GM23338 (cell line): Measurements from ENCODE around the gene SHMT1. TPM values are rescaled to one million over a fixed set of nuclear protein-coding genes. Genes with fewer than 3 reads are reported as not detected.

Source experiments
- ATAC-seq: fragments of 200-7000 bp; cut with Tn5 transposase; 3 replicates; pipeline ENCODE4 v1.9.1; 2020
- DNase-seq: peaks from one replicate; pipeline ENCODE4 v3.0.0-alpha.2; 2015; ENCODE audit warnings: low spot score
- H2AFZ ChIP-seq: fragments of 200-600 bp; sonication (generic); 2 replicates; pipeline ENCODE4 v1.8.0; 2016; ENCODE audit warnings: antibody characterized with exemption, mild to moderate bottlenecking, moderate library complexity
- H3F3A ChIP-seq: fragments of 200-600 bp; sonication (generic); replicated peaks from 2 replicates; pipeline ENCODE4 v1.8.0; 2017; ENCODE audit warnings: antibody characterized with exemption, mixed run types, low read depth
- H3K27ac ChIP-seq: fragments of 200-600 bp; sonication (generic); 2 replicates; pipeline ENCODE4 v1.6.1; 2016; ENCODE audit warnings: low read depth
- H3K27me3 ChIP-seq: fragments of 200-600 bp; sonication (generic); 2 replicates; pipeline ENCODE4 v1.8.0; 2016; ENCODE audit warnings: mild to moderate bottlenecking, mixed run types, moderate library complexity; ENCODE audit not compliant: insufficient read depth
- H3K36me3 ChIP-seq: fragments of 200-600 bp; sonication (generic); 2 replicates; pipeline ENCODE4 v1.8.0; 2016; ENCODE audit warnings: mild to moderate bottlenecking; ENCODE audit not compliant: insufficient read depth
- H3K4me1 ChIP-seq: fragments of 200-600 bp; sonication (generic); 2 replicates; pipeline ENCODE4 v1.8.0; 2016; ENCODE audit warnings: mild to moderate bottlenecking, moderate library complexity; ENCODE audit not compliant: insufficient read depth
- H3K4me2 ChIP-seq: fragments of 200-600 bp; sonication (generic); 2 replicates; pipeline ENCODE4 v1.7.1; 2017; ENCODE audit warnings: mixed run types
- H3K4me3 ChIP-seq: fragments of 200-600 bp; sonication (generic); 2 replicates; pipeline ENCODE4 v1.6.1; 2016; ENCODE audit warnings: mixed run types
- H3K79me2 ChIP-seq: fragments of 200-600 bp; sonication (generic); replicated peaks from 2 replicates; pipeline ENCODE4 v1.8.0; 2017; ENCODE audit warnings: mild to moderate bottlenecking; ENCODE audit not compliant: insufficient read depth
- H3K9me2 ChIP-seq: fragments of 200-600 bp; sonication (generic); 2 replicates; pipeline ENCODE4 v1.8.0; 2017; ENCODE audit not compliant: insufficient read depth
- H4K20me1 ChIP-seq: fragments of 200-600 bp; sonication (generic); replicated peaks from 2 replicates; pipeline ENCODE4 v1.8.0; 2017; ENCODE audit warnings: mild to moderate bottlenecking; ENCODE audit not compliant: insufficient read depth
- H3K27ac Mint-ChIP-seq: 2 replicates; pipeline ENCODE4 v1.8.0; 2020; ENCODE audit warnings: inconsistent platforms, mild to moderate bottlenecking, moderate library complexity, mixed read lengths
- H3K27me3 Mint-ChIP-seq: 3 replicates; pipeline ENCODE4 v1.8.0; 2022; ENCODE audit warnings: low read depth, mild to moderate bottlenecking, moderate library complexity, mixed read lengths, inconsistent platforms; ENCODE audit not compliant: insufficient read depth, poor library complexity
- H3K36me3 Mint-ChIP-seq: 3 replicates; pipeline ENCODE4 v1.8.0; 2021; ENCODE audit warnings: low read depth, mild to moderate bottlenecking, inconsistent platforms, moderate library complexity, mixed read lengths
- H3K4me1 Mint-ChIP-seq: 3 replicates; pipeline ENCODE4 v1.8.0; 2020; ENCODE audit warnings: mild to moderate bottlenecking, inconsistent platforms, mixed read lengths
- H3K4me3 Mint-ChIP-seq: 3 replicates; pipeline ENCODE4 v1.8.0; 2021; ENCODE audit warnings: moderate library complexity, mild to moderate bottlenecking, inconsistent platforms, mixed read lengths
- H3K9me3 Mint-ChIP-seq: 3 replicates; pipeline ENCODE4 v1.8.0; 2020; ENCODE audit warnings: moderate library complexity, mild to moderate bottlenecking, inconsistent platforms, mixed read lengths
- CREB1 ChIP-seq: fragments of 250-450 bp; sonication (Bioruptor Pico); IDR thresholded peaks from 2 replicates; pipeline ENCODE4 v1.5.0; 2020; ENCODE audit warnings: low read depth, mild to moderate bottlenecking, moderate library complexity
- CTCF ChIP-seq, 2 experiments: fragments of 200-600 bp in 1 of 2; sonication (generic) in 1 of 2; conservative IDR thresholded peaks; 2 replicates each; pipeline versions ENCODE4 v1.5.1 to v1.6.1; 2016 to 2017; ENCODE audit warnings: antibody characterized with exemption in 2 of 2, low read depth in 2 of 2, mild to moderate bottlenecking in 2 of 2, moderate library complexity in 1 of 2
- ETS1 ChIP-seq: IDR thresholded peaks from 2 replicates; pipeline ENCODE4 v1.6.1; 2016; ENCODE audit warnings: antibody characterized with exemption
- EZH2 ChIP-seq: fragments of 200-600 bp; sonication (generic); IDR thresholded peaks from one replicate; pipeline ENCODE4 v1.8.0; 2017; ENCODE audit warnings: antibody characterized with exemption, mild to moderate bottlenecking, low read depth; ENCODE audit not compliant: unreplicated experiment
- EZH2phosphoT487 ChIP-seq: fragments of 200-600 bp; sonication (generic); IDR thresholded peaks from one replicate; pipeline ENCODE4 v1.8.1; 2018; ENCODE audit warnings: antibody characterized with exemption; ENCODE audit not compliant: unreplicated experiment
- JUNB ChIP-seq: IDR thresholded peaks from one replicate; pipeline ENCODE4 v1.6.1; 2016; ENCODE audit warnings: antibody characterized with exemption; ENCODE audit not compliant: unreplicated experiment
- NANOG ChIP-seq: IDR thresholded peaks from 2 replicates; pipeline ENCODE4 v1.6.1; 2016; ENCODE audit warnings: antibody characterized with exemption, borderline replicate concordance
- POLR2AphosphoS5 ChIP-seq: IDR thresholded peaks from 2 replicates; pipeline ENCODE4 v1.6.1; 2016; ENCODE audit warnings: antibody characterized with exemption, low read depth
- STAT1 ChIP-seq: IDR thresholded peaks from one replicate; pipeline ENCODE4 v1.6.1; 2016; ENCODE audit warnings: antibody characterized with exemption; ENCODE audit not compliant: unreplicated experiment
- ZNF114 ChIP-seq: fragments of 250-450 bp; sonication (Bioruptor Pico); IDR thresholded peaks from 2 replicates; pipeline ENCODE4 v1.5.0; 2020; ENCODE audit warnings: mild to moderate bottlenecking, moderate library complexity
- ZNF331 ChIP-seq: fragments of 250-450 bp; sonication (Bioruptor Pico); IDR thresholded peaks from 2 replicates; pipeline ENCODE4 v1.5.0; 2020; ENCODE audit warnings: low read depth, mild to moderate bottlenecking, moderate library complexity
- ZNF462 ChIP-seq: fragments of 250-450 bp; sonication (Bioruptor Pico); IDR thresholded peaks from 2 replicates; pipeline ENCODE4 v1.5.0; 2020; ENCODE audit warnings: mild to moderate bottlenecking, moderate library complexity
- polyA plus RNA-seq: library from polyadenylated mRNA; unstranded; fragments of >200 nt; fragmentation: Nextera tagmentation; extraction: Ambion mirVana; gene quantifications from 2 replicates; pipeline ENCODE4 v1.2.1, GENCODE V29; 2016
- total RNA-seq: library from RNA; depleted of rRNA; stranded (reverse); fragments of >200 nt; shearing (Covaris generic); gene quantifications from 2 replicates; pipeline ENCODE4 v1.2.3, GENCODE V29; 2014
- TF ChIP-seq, protein P1 (sequence below): IDR thresholded peaks from one replicate; pipeline ENCODE4 v1.6.1; 2018; ENCODE audit warnings: antibody characterized with exemption; ENCODE audit not compliant: unreplicated experiment

SHMT1 gene
- total and polyA plus RNA-seq, 2 experiments from 2014 or later, result 22.8 to 33.3 TPM

DNA sequence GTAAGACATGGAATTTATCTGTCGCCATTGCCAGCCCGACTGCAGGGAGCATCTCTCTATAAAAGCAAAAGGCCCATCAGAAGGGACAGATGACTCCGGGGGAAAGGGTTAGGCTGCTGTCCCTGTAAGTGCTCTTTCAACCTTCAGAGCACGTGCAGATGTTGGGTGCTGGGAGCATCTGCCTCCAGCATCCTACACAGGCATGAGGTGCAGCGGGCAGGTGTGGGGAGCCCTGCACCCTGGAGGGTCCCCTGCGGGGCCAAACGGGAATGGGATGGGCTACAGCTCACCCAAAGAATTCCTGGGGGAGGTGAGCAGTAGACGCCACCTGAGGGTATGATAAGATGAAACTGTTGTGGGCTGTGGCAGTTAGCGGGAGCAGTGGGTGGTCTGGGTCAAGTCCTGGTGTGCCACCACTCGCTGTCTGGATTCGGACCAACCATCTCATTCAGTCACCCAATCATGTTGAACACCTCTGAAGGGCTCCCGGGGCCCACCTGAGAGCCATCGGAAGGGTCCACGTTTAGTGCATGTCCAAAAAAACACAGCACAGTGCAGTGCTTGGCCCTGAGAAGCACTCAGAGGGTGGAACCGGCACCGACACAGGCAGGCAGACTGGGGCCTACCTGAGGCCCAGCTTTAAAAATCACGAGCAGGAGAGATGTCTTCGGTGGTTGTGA lies 44.4 kb downstream of the SHMT1 start:
- Histone ChIP-seq H3F3A (0 out of 2 replicates have a peak, but pooled peaks cover 6% of the 10 kb centered on the region), H2AFZ (no peak overlapping the region), H3K4me1 (peaks cover 8% of the 10 kb centered on the region; the same call in 1 of the 2 replicates), H3K27me3 (no peaks in the 10 kb centered on the region), H3K36me3 (no peaks in the 10 kb centered on the region), H4K20me1 (peaks cover 6% of the 10 kb centered on the region), H3K27ac (no peak overlapping the region), H3K4me2 (no peak overlapping the region), H3K79me2 (peaks cover 59% of the 10 kb centered on the region), H3K9me2 (no peaks in the 10 kb centered on the region), H3K4me3 (no peak overlapping the region)
- peaks cover 29% of the 10 kb centered on the region for H3K4me1 Mint-ChIP-seq
- TF ChIP-seq STAT1 (no peak), EZH2 (no peak), CTCF (conservative IDR thresholded peaks at IDR 0.05; ENCODE audit: low read depth in 2 of 2) (no peak), EZH2phosphoT487 (no peak), ZNF331 (no peak), POLR2AphosphoS5 (no peak), ZNF114 (CRISPR knock-in tag) (no peak), NANOG (no peak), JUNB (no peak), CREB1 (CRISPR knock-in tag) (no peak), ETS1 (no peak), ZNF462 (CRISPR knock-in tag) (no peak)
- TF ChIP-seq, protein P1, sequence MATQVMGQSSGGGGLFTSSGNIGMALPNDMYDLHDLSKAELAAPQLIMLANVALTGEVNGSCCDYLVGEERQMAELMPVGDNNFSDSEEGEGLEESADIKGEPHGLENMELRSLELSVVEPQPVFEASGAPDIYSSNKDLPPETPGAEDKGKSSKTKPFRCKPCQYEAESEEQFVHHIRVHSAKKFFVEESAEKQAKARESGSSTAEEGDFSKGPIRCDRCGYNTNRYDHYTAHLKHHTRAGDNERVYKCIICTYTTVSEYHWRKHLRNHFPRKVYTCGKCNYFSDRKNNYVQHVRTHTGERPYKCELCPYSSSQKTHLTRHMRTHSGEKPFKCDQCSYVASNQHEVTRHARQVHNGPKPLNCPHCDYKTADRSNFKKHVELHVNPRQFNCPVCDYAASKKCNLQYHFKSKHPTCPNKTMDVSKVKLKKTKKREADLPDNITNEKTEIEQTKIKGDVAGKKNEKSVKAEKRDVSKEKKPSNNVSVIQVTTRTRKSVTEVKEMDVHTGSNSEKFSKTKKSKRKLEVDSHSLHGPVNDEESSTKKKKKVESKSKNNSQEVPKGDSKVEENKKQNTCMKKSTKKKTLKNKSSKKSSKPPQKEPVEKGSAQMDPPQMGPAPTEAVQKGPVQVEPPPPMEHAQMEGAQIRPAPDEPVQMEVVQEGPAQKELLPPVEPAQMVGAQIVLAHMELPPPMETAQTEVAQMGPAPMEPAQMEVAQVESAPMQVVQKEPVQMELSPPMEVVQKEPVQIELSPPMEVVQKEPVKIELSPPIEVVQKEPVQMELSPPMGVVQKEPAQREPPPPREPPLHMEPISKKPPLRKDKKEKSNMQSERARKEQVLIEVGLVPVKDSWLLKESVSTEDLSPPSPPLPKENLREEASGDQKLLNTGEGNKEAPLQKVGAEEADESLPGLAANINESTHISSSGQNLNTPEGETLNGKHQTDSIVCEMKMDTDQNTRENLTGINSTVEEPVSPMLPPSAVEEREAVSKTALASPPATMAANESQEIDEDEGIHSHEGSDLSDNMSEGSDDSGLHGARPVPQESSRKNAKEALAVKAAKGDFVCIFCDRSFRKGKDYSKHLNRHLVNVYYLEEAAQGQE, result no peak
- H3K27ac Mint-ChIP-seq, result no peak overlapping the region
- no peak overlapping the region; the same call in 2 of the 3 replicates for H3K4me3 Mint-ChIP-seq
- H3K27me3 Mint-ChIP-seq, result peaks cover 20% of the 10 kb centered on the region
- H3K9me3 Mint-ChIP-seq, result peaks cover 7% of the 10 kb centered on the region; the same call in 1 of the 3 replicates
- ATAC-seq, result no peak
- DNase-seq, result no peak
- peaks cover 43% of the 10 kb centered on the region for H3K36me3 Mint-ChIP-seq
